Measurements from ENCODE around the gene PKIG. TPM values are rescaled to one million over a fixed set of nuclear protein-coding genes. Genes with fewer than 3 reads are reported as not detected.

PKIG gene
- total and polyA plus RNA-seq, 9 of the 15 experiments (the other 6 are each of a cell fraction or from before 2014, with no cell fraction given), result 0.13 to 7.0 (median 4.7) TPM

DNA sequence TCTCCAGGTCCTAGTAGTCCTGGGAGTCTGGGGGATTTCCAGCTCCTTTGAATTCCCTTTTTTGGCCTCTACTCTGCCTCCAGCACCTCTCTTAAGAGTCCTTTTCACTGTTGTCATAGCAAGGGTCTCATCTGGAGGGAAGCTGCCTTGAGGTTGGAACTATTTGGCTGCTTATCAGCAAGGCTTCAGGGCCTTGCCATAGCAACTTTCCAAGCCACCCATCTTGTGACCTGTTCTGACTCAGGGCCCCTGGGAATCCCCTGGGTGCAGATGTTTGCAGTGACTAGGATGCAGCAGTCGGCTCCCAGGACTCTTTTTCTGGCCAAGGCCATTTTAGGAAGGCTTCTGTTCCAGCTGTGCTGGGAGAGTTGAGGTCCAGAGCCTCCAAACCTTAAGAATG, 12.4 kb downstream of the PKIG start (continued):
- TF ChIP-seq MTA2 (IDR thresholded peaks at IDR 0.05; ENCODE audit: low read depth), result no peak
- TF ChIP-seq ZBTB8A (IDR thresholded peaks at IDR 0.05; ENCODE audit: partially characterized antibody), result no peak
- no peak for TF ChIP-seq ILF3 (IDR thresholded peaks at IDR 0.05; ENCODE audit: borderline replicate concordance)
- TF ChIP-seq GABPA (tag; conservative IDR thresholded peaks at IDR 0.05; ENCODE audit: low read depth), result 0 out of 2 replicates have a peak, but pooled peaks have one; percentile 13
- no peak for TF ChIP-seq ZBTB40 (IDR thresholded peaks at IDR 0.05)
- TF ChIP-seq ZBTB40 (CRISPR knock-in tag; IDR thresholded peaks at IDR 0.05), result no peak
- TF ChIP-seq RAD51 (IDR thresholded peaks at IDR 0.05; ENCODE audit: borderline replicate concordance, low read depth), result no peak
- TF ChIP-seq WHSC1 (IDR thresholded peaks at IDR 0.05; ENCODE audit: low read length), result no peak
- no peak for TF ChIP-seq MXI1 (IDR thresholded peaks at IDR 0.05; ENCODE audit: low read depth, low read length)
- no peak for TF ChIP-seq ZNF263 (CRISPR knock-in tag; IDR thresholded peaks at IDR 0.05; ENCODE audit: borderline replicate concordance)
- no peak for TF ChIP-seq GTF3C2 (IDR thresholded peaks at IDR 0.05; ENCODE audit: borderline replicate concordance, extremely low read depth, insufficient read length)
- no peak for TF ChIP-seq MEF2A (IDR thresholded peaks at IDR 0.05; ENCODE audit: control insufficient read depth, low read depth, low read length)
- TF ChIP-seq, protein P1, sequence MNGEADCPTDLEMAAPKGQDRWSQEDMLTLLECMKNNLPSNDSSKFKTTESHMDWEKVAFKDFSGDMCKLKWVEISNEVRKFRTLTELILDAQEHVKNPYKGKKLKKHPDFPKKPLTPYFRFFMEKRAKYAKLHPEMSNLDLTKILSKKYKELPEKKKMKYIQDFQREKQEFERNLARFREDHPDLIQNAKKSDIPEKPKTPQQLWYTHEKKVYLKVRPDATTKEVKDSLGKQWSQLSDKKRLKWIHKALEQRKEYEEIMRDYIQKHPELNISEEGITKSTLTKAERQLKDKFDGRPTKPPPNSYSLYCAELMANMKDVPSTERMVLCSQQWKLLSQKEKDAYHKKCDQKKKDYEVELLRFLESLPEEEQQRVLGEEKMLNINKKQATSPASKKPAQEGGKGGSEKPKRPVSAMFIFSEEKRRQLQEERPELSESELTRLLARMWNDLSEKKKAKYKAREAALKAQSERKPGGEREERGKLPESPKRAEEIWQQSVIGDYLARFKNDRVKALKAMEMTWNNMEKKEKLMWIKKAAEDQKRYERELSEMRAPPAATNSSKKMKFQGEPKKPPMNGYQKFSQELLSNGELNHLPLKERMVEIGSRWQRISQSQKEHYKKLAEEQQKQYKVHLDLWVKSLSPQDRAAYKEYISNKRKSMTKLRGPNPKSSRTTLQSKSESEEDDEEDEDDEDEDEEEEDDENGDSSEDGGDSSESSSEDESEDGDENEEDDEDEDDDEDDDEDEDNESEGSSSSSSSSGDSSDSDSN (IDR thresholded peaks at IDR 0.05; ENCODE audit: borderline replicate concordance in 1 of 2, low read depth in 2 of 2, low read length in 2 of 2), result 0 out of 4 replicates have a peak, but pooled peaks of 1 of the 2 experiments have one; percentile 51
- TF ChIP-seq RHOXF2B (CRISPR knock-in tag; conservative IDR thresholded peaks at IDR 0.05), result no peak
- TF ChIP-seq BCOR (IDR thresholded peaks at IDR 0.05), result no peak

Measured in K562 (cell line).